Testis (tissue), 2 donors: ENCODE results near the gene RFK.

Experiments used
- CTCF ChIP-seq, 3 experiments: fragments of 450-650 bp in 2 of 3; fragments of 200-600 bp in 1 of 3; sonication (generic) in 1 of 3; IDR thresholded peaks; one replicate each; pipeline ENCODE4 v1.5.1; 2016 to 2019; ENCODE audit warnings: antibody characterized with exemption in 3 of 3, mild to moderate bottlenecking in 2 of 3, moderate library complexity in 1 of 3
- POLR2A ChIP-seq: fragments of 450-650 bp; IDR thresholded peaks from one replicate; pipeline ENCODE4 v1.6.1; 2017; ENCODE audit warnings: antibody characterized with exemption, mild to moderate bottlenecking, moderate library complexity

DNA sequence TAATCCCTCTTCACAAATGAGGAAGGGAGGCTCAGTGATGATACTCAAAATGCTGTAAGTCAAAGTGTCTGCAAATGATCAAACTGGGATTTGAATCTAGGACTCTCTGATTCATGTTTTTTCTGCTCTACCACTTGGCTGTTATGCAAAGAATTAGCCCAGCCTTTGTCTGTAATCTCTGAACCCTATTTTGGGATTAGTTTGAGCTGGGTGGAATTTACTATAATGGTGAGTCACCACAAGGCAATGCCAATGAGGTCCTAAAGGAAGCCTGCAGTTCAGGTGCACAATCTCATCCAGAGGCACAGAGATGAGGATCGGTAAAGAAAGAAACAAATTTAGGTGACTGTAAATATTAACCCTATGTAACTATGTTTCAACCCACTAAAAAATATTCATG lies 29.2 kb downstream of the RFK start:
- TF ChIP-seq CTCF (IDR thresholded peaks at IDR 0.05) (no peak), POLR2A (no peak)
